ENCODE results near the gene LGR6.

GRCh38 chr1:202283991-202284390 lies 90.4 kb downstream of the LGR6 start:
- TF ChIP-seq CBX3 (IDR thresholded peaks at IDR 0.05; ENCODE audit: borderline replicate concordance, low read depth) (no peak), EZH2 (IDR thresholded peaks at IDR 0.05; ENCODE audit: borderline replicate concordance, control insufficient read depth, low read depth, low read length) (no peak), CTCF (IDR thresholded peaks at IDR 0.05 in 2 of 3, conservative IDR thresholded peaks at IDR 0.05 in 1 of 3; ENCODE audit: control insufficient read depth in 2 of 3, extremely low read depth in 1 of 3, insufficient read depth in 1 of 3, low read depth in 3 of 3, low read length in 3 of 3) (no peak), STAT3 (IDR thresholded peaks at IDR 0.05; ENCODE audit: low read depth, low read length) (no peak), CREM (IDR thresholded peaks at IDR 0.05; ENCODE audit: low read depth) (no peak), PRDM15 (CRISPR knock-in tag; IDR thresholded peaks at IDR 0.05) (no peak), USF2 (IDR thresholded peaks at IDR 0.05; ENCODE audit: borderline replicate concordance, low read depth, low read length) (no peak), SREBF2 (IDR thresholded peaks at IDR 0.05; ENCODE audit: low read length) (no peak), MEF2A (IDR thresholded peaks at IDR 0.05; ENCODE audit: insufficient read depth, low read depth, low read length) (no peak), BCL11A (IDR thresholded peaks at IDR 0.05; ENCODE audit: low read depth, low read length) (no peak)
